Measurements from ENCODE around the gene RFESD. TPM values are rescaled to one million over a fixed set of nuclear protein-coding genes. Genes with fewer than 3 reads are reported as not detected.

Gene RFESD
- total and polyA plus RNA-seq, 10 of the 15 experiments (the other 5 are each of a cell fraction or from before 2014, with no cell fraction given): 1.9 to 14.7 (median 4.9) TPM

- POLR2A ChIA-PET: no interaction called here
- FAIRE-seq: no peak
Measured at GRCh38 chr5:95668728-95669127, 22.2 kb downstream of the RFESD start.

GRCh38 chr5:95669540-95669939, 23.0 kb downstream of the RFESD start:
- no peak overlapping the region for H3K4me2 ChIP-seq (ENCODE audit: control insufficient read depth, insufficient read depth)
- DNase-seq (ENCODE audit: low read depth, low spot score): no peak
- no peaks in the 10 kb centered on the region for H3K27me3 ChIP-seq (replicated peaks in 1 of 2; ENCODE audit: control insufficient read depth in 2 of 2, insufficient read depth in 2 of 2, low read length in 1 of 2)
- in situ Hi-C loops (cut with MboI): no loop called here
- 96% methylated on average over 4 of the region's 4 CpGs for WGBS (ENCODE audit: insufficient coverage, insufficient replicate concordance, low lambda C conversion rate, missing lambda C conversion rate)
- ChIA-PET CTCF (interaction anchor here (0.9 to 8.5 kb wide), 7 partner anchors 23 to 179 kb away, joined by 3 to 177 read pairs (median 5); partner anchors contain the start of gene RFESD), SMC1A (ENCODE audit: uncharacterized antibody, unreplicated experiment) (interaction anchor here (0.6 to 5.1 kb wide), 16 partner anchors 9 to 520 kb away, joined by 3 to 22 read pairs (median 3); partner anchors contain the start of gene RFESD), RAD21 (ENCODE audit: unreplicated experiment) (interaction anchor here (1.0 to 2.6 kb wide), 4 partner anchors 23 to 111 kb away, joined by 3 to 9 read pairs (median 4); partner anchors contain the start of genes RFESD and RHOBTB3), POLR2A (interaction anchor here (1.3 kb wide), 1 partner anchor 179 kb away, joined by 3 read pairs; no protein-coding TSS in a partner anchor)
- no peak overlapping the region for H2AFZ ChIP-seq (ENCODE audit: control insufficient read depth, low read depth, low read length)
- no peaks in the 10 kb centered on the region for H4K20me1 ChIP-seq (ENCODE audit: control insufficient read depth, insufficient read depth)
- no peak overlapping the region for H3K9ac ChIP-seq (ENCODE audit: control insufficient read depth, insufficient read depth, low read length)
- H3K36me3 ChIP-seq (ENCODE audit: control insufficient read depth in 2 of 2, insufficient read depth in 2 of 2, low read length in 1 of 2): no peaks in the 10 kb centered on the region
- no peaks in the 10 kb centered on the region for H3K79me2 ChIP-seq (ENCODE audit: control insufficient read depth, insufficient read depth, low read length)
- H3K4me1 ChIP-seq (ENCODE audit: control insufficient read depth, insufficient read depth, low read length): no peaks in the 10 kb centered on the region
- no peak overlapping the region for H3K27ac ChIP-seq (ENCODE audit: control insufficient read depth, insufficient read depth)
- H3K9me3 ChIP-seq (replicated peaks; ENCODE audit: control insufficient read depth, insufficient read depth, low read length): no peaks in the 10 kb centered on the region
- BruUV-seq (replicated peaks): no TSS peak
- intact Hi-C loops (cut with micrococcal nuclease; ENCODE audit: unreplicated experiment): no loop called here
- ATAC-seq: no peak
- no peak for FAIRE-seq
- no peak overlapping the region for H3K4me3 ChIP-seq
- TF ChIP-seq ZBTB33 (IDR thresholded peaks at IDR 0.05) (no peak), RUNX3 (IDR thresholded peaks at IDR 0.05; ENCODE audit: low read length) (no peak), POLR2A (IDR thresholded peaks at IDR 0.05; ENCODE audit: low read depth, low read length) (no peak), HDGF (IDR thresholded peaks at IDR 0.05) (no peak), ZNF384 (IDR thresholded peaks at IDR 0.05; ENCODE audit: borderline replicate concordance, low read depth, low read length) (no peak), BCL11A (IDR thresholded peaks at IDR 0.05; ENCODE audit: low read depth, low read length) (no peak), NKRF (conservative IDR thresholded peaks at IDR 0.05) (no peak), NFIC (IDR thresholded peaks at IDR 0.05; ENCODE audit: low read depth, low read length) (no peak)
- TF ChIP-seq, protein P1, sequence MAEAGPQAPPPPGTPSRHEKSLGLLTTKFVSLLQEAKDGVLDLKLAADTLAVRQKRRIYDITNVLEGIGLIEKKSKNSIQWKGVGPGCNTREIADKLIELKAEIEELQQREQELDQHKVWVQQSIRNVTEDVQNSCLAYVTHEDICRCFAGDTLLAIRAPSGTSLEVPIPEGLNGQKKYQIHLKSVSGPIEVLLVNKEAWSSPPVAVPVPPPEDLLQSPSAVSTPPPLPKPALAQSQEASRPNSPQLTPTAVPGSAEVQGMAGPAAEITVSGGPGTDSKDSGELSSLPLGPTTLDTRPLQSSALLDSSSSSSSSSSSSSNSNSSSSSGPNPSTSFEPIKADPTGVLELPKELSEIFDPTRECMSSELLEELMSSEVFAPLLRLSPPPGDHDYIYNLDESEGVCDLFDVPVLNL (IDR thresholded peaks at IDR 0.05; ENCODE audit: low read depth, low read length): no peak
- TF ChIP-seq, protein P2, sequence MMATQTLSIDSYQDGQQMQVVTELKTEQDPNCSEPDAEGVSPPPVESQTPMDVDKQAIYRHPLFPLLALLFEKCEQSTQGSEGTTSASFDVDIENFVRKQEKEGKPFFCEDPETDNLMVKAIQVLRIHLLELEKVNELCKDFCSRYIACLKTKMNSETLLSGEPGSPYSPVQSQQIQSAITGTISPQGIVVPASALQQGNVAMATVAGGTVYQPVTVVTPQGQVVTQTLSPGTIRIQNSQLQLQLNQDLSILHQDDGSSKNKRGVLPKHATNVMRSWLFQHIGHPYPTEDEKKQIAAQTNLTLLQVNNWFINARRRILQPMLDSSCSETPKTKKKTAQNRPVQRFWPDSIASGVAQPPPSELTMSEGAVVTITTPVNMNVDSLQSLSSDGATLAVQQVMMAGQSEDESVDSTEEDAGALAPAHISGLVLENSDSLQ (IDR thresholded peaks at IDR 0.05): no peak

More at GRCh38 chr5:95668728-95669127, 22.2 kb downstream of the RFESD start:
- Histone ChIP-seq H3K27me3 (replicated peaks in 1 of 2; ENCODE audit: control insufficient read depth in 2 of 2, insufficient read depth in 2 of 2, low read length in 1 of 2) (no peaks in the 10 kb centered on the region), H3K36me3 (ENCODE audit: control insufficient read depth in 2 of 2, insufficient read depth in 2 of 2, low read length in 1 of 2) (no peaks in the 10 kb centered on the region), H3K27ac (ENCODE audit: control insufficient read depth, insufficient read depth) (no peak overlapping the region), H3K4me2 (ENCODE audit: control insufficient read depth, insufficient read depth) (no peak overlapping the region), H3K9me3 (replicated peaks; ENCODE audit: control insufficient read depth, insufficient read depth, low read length) (no peaks in the 10 kb centered on the region), H3K79me2 (ENCODE audit: control insufficient read depth, insufficient read depth, low read length) (no peaks in the 10 kb centered on the region), H4K20me1 (ENCODE audit: control insufficient read depth, insufficient read depth) (no peaks in the 10 kb centered on the region), H3K4me1 (ENCODE audit: control insufficient read depth, insufficient read depth, low read length) (no peaks in the 10 kb centered on the region), H3K9ac (ENCODE audit: control insufficient read depth, insufficient read depth, low read length) (no peak overlapping the region), H2AFZ (ENCODE audit: control insufficient read depth, low read depth, low read length) (no peak overlapping the region), H3K4me3 (no peak overlapping the region)
- BruUV-seq (replicated peaks): no TSS peak
- 95% methylated on average over 1 of the region's 1 CpG for WGBS (ENCODE audit: insufficient coverage, insufficient replicate concordance, low lambda C conversion rate, missing lambda C conversion rate)
- in situ Hi-C loops (cut with MboI) (no loop called here), intact Hi-C loops (cut with micrococcal nuclease; ENCODE audit: unreplicated experiment) (no loop called here)
- ChIA-PET RAD21 (ENCODE audit: unreplicated experiment) (interaction anchor here (1.0 to 1.5 kb wide), 2 partner anchors 49 to 181 kb away, joined by 3 read pairs; no protein-coding TSS in a partner anchor), CTCF (interaction anchor here (0.7 to 8.5 kb wide), 5 partner anchors 9 to 114 kb away, joined by 3 to 177 read pairs (median 3); partner anchors contain the start of gene RFESD), SMC1A (ENCODE audit: uncharacterized antibody, unreplicated experiment) (interaction anchor here (0.7 to 5.1 kb wide), 6 partner anchors 12 to 179 kb away, joined by 3 to 22 read pairs (median 5); no protein-coding TSS in a partner anchor)
- DNase-seq (ENCODE audit: low read depth, low spot score): no peak
- no peak for ATAC-seq
- TF ChIP-seq RELA (IDR thresholded peaks at IDR 0.05; ENCODE audit: borderline replicate concordance, partially characterized antibody): no peak
- no peak for TF ChIP-seq RAD21 (IDR thresholded peaks at IDR 0.05; ENCODE audit: insufficient read depth, low read depth, low read length)
- no peak for TF ChIP-seq ESRRA (IDR thresholded peaks at IDR 0.05; ENCODE audit: low read length)
- no peak for TF ChIP-seq SMAD1 (IDR thresholded peaks at IDR 0.05; ENCODE audit: low read depth, partially characterized antibody)

Measured in GM12878 (cell line).